ENCODE measurements around the gene SP1.

DNA sequence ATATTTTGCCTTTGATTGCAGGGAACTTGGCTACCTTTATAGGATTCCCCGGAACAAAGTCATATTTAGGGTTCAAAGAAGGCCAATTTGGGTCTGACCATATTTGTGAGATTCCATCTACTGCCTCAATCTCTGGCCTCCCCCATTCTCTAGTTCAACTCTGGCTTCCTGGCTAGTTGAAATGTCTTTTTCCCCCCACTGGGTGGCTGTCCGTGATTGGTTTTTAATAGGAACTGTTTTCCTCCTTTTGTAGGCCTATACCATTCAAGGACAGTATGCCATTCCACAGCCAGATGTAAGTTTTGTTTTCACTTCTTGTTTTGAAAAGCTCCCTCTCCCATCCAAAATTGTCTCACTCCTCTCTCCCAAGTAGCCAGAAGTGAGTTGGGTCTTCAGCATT lies 85.7 kb downstream of the SP1 start:
- TF ChIP-seq, protein P1, sequence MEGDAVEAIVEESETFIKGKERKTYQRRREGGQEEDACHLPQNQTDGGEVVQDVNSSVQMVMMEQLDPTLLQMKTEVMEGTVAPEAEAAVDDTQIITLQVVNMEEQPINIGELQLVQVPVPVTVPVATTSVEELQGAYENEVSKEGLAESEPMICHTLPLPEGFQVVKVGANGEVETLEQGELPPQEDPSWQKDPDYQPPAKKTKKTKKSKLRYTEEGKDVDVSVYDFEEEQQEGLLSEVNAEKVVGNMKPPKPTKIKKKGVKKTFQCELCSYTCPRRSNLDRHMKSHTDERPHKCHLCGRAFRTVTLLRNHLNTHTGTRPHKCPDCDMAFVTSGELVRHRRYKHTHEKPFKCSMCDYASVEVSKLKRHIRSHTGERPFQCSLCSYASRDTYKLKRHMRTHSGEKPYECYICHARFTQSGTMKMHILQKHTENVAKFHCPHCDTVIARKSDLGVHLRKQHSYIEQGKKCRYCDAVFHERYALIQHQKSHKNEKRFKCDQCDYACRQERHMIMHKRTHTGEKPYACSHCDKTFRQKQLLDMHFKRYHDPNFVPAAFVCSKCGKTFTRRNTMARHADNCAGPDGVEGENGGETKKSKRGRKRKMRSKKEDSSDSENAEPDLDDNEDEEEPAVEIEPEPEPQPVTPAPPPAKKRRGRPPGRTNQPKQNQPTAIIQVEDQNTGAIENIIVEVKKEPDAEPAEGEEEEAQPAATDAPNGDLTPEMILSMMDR (IDR thresholded peaks at IDR 0.05; ENCODE audit: borderline replicate concordance, extremely low read depth, low read length, poor library complexity, severe bottlenecking): no peak
- no peak for TF ChIP-seq EZH2 (IDR thresholded peaks at IDR 0.05; ENCODE audit: borderline replicate concordance, low read depth, low read length, severe bottlenecking)

Measured in DND-41 (cell line).